NCI-H2196 (cell line): ENCODE data around the gene MPPED1.
A peak's percentile ranks its signal among the peaks of the same experiment; 100 is the strongest.

Source experiments
- DNase-seq: peaks from one replicate; lab custom pipeline; 2025; ENCODE audit not compliant: unreplicated experiment; lab: John Stamatoyannopoulos, UW

Gene MPPED1

DNA sequence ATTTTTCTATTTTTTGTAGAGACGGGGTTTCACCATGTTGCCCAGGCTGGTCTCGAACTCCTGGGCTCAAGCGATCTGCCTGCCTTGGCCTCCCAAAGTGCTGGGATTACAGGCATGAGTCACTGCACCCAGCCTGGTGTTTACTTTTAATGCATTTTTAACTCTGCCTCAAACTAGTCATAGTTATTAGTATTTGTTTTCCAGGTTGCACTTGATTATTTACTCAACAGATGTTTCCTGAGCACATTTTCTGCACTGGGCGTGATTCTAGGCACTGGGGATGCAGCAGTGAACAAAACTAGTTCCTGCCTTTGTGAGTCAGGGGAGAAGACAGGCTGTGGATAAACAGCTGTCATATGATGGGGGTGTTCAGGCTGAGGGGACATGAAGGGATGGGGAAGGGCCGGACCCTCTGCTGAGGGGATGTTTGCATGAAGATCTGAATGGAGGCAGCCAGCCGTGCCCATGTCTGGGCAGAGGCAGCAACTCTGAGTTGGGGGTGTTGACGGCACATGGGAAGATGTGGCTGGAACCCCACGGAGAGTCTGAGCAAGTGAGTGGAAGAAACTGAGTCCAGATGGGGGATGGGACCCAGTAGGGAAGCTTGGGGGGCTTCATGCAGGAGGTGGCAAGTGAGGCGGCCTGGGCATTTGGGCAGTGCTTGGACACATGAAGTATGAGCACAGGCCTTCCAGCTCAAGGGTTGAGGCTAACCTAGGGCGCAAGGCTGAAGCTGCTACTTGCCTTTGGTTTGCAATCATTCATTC, 34.4 kb downstream of the MPPED1 start:
- DNase-seq: no peak

DNA sequence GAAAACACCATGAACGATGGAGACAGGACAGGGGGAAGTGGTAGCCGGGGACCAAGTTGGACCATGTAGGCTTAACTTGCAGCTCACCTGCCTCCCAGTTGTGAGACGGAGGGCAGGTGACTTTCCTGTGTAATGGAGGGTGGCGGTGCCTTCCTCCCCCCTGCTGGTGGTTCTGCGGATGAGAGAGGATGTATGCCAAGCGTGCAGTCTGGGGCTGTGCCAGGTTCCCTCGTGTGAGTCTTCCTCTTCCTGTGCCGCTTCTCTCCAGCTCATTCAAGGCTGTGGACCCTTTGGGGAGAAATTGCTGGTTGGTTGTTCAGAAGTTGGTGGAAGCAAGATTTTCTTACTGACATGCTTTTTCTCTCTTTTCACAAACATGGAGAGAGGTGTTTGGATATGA, 35.1 kb downstream of the MPPED1 start:
- peak; percentile 88 for DNase-seq

DNA sequence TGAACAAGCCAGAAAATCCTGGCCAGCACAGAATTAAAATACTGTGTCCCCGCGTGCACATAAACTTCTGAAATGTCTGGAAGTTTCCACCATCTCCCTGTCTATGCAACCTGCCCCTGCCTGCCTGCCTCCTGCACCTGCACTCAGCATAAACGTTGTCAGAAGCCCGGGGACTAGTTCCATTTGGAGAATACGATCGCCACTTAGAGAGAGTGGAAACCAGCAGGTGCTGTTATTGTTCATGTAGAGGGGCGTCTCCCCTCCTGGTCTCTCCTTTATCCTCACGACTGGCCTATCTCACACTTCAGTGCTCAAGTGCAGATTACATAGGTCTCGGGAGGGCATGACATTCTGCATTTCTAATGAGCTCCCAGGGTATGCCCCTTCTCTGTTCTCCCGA, 35.6 kb downstream of the MPPED1 start:
- peak; percentile 89 for DNase-seq

DNA sequence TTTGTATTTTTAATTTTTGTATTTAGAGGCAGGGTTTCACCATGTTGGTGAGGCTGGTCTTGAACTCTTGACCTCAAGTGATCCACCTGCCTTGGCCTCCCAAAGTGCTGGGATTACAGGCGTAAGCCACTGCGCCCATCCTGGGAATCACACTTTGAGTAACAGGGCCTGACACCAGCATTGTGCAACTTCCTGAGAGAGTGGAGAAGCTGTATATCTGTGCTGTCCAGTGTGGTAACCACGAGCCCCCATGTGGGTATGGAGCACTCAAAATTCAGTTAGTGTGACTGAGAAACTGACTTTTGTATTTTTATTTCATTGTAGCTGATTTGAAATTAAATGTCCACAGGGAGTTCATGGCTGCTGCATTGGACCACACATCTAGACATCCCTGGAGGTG, 36.2 kb downstream of the MPPED1 start:
- no peak for DNase-seq

DNA sequence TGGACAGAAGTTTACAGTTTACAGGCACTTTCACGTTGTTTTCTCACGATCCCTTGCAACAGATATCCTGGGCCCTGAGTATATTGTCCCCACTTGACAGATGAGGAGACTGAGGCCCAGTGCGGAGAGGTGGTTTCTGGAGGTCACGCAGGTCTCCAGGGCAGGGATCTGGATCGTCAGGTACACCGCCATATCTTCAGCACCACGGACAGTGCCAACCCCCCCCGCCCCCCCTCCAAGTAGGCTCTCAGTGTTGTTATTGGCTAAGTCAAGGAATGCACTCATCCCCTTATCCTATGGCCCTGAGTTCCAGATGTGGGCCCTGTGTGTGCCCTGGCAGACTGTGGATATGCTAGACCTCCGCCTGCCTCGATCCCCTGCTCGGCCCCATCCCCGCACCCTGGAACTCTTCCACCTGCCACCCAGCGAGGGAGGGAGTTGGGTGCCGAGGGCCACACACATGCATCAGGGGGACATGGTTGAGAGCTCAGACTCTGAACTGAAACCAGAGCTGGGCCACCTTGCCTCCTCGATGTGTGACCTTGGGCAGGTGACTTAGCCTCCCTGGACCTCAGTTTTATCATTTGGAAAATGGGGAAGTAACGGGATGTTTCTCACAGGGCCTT, 37.5 kb downstream of the MPPED1 start:
- DNase-seq: no peak

DNA sequence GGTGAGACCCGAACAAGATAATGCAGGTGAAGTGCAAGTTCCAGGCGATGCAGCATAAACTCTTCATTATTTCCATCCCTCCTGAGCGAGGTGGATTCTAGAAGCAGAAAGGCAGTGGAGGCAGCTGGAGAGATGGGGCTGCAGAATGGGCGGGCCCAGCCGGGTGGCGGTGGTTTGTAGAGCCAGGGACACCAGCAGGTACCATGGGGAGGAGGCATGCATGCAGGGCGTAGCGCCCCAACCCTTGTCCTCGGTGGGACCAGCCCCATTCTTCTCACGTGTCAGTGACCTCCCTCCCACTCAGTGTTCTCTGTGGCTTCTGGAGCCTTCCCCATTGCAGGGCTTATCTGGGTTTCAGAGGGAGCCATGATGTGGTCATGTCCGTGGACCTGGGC, 38.0 kb downstream of the MPPED1 start:
- DNase-seq: no peak

DNA sequence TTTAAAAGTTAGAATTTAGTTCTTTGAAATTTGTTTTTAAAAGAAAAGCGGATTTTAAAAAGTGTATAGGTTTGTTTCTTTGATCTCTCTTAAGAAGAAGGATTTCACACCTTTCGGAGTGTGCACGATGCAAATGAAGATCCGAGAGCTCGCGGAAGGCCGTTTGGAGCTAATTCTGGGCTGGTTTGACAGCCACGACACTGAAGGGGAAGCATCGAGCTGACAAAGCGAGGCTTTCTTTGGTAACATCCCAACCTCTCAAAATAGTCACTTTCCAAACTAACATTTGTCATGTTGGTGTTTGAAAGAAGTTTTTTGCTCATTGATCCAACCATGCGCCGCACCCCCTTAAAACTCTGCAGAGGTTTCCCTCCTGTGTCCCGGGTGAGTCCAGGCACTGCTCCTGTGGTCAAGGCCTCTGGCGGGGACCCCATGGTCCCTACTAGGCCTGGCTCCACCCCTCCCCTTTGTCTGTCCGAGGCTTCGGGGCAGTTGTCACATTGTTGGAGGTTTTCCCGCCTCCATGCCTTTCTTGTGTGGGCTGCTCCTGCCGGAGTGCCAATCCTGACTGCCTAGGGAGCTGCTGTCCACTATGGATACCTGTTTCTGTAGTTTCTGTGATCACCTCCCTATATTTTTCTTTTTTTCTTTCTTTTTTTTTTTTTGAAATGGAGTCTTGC, 39.7 kb downstream of the MPPED1 start:
- no peak for DNase-seq

DNA sequence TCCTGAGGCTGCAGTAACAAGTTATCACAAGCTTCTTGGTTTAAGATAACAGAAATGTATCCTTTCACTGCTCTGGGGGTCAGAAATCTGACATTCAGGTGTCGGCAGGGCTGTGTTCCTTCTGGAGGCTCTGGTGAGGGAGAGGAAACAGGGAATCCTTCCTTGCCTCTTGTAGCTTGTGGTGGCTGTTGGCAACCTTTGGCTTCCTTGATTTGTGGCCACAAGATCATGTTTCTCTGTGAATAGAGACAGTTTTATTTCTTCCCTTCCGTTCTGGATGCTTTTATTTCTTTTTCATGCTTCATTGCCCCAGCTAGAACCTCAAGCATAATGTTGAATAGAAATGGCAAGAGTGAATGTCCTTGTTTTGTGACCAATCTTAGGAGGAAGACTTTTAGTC, 44.0 kb downstream of the MPPED1 start:
- DNase-seq: peak; percentile 32

DNA sequence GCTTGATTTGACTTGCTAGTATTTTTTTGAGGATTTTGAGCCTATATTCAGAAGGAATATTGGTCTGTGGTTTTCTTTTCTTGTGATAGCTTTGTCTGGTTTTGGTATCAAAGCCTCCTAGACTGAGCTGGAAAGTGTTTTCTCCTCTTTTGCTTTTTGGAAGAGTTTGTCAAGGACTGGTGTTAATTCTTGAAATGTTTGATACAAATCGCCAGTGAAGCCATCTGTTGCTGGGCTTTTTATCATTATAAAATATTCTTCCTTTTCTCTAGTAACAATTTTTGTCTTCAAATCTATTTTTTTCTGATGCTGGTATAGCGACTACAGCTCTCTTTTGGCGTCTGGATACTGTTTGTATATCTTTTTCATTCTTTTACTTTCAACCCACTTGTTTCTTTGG, 45.2 kb downstream of the MPPED1 start:
- DNase-seq: no peak

DNA sequence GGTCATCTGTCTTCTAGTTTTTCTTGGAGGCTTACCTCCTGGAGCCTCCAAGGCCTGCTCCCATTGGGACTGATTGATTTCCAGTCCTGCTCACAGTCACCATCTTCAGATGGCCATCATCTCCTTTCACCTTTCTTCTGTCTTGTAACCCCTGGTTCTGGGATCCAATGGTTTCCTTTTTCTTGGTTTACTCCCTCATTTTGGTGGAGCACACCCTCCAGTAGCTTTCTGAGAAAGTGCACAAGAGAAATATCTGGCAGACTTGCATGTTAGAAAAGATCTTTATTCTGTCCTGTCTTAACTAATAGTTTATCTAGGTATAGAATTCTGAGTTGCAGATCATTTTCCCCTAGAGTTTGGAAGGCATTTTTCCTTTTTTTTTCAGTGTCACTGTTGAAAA, 50.9 kb downstream of the MPPED1 start:
- DNase-seq: no peak

DNA sequence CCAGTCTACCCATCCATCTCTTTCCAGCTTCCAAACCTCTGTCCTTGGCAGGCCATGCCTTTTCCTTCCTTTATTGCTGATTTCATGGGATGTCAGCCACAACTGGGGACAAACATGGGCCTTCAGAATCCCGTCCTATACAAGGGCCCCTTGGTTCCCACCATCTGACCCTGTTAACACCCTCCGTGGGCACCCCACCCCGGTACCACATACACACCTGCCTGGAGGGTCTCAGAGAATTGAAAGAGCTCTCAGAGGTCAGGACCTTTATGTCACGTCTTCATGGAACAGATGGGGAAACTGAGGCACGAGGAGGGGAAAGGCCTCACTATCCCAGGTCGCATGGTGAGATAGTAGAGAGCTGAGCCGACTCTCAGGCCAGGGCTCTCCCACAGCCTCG, 53.0 kb downstream of the MPPED1 start:
- no peak for DNase-seq

DNA sequence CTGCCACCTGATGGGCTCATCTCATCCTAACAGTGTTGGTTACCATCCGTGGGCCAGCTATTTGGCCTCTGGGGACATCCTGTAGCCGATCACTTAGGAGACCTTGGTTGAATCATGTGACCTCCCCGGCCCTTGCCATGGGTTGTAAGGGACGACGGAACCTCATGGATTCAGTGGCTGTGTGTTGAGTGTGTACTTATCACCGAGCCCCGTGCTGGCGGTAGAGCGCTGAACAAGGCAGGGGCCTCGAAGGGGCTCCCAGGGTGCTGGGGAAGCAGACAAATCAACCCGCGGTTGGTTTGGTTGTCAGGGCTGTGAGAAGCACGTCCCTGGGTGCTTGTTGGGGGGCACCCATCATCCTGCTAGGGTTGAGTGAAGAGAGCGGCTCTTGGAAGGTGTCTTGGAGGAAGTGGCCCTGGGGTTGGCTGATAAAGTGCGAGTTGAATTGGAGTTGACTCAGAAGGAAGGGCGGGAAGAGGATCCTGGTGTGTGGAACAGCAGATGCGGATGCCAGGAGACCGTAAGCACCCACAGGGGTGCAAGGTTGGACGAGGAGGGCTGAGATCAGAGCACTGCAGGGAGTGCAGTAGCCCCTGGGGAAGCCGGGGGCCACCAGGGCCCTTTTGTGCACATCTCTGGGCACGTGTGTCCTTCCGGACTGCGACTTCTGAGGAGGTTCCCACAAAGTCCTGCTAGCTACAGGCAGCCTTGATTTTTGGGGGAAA, 53.6 kb downstream of the MPPED1 start:
- no peak for DNase-seq

DNA sequence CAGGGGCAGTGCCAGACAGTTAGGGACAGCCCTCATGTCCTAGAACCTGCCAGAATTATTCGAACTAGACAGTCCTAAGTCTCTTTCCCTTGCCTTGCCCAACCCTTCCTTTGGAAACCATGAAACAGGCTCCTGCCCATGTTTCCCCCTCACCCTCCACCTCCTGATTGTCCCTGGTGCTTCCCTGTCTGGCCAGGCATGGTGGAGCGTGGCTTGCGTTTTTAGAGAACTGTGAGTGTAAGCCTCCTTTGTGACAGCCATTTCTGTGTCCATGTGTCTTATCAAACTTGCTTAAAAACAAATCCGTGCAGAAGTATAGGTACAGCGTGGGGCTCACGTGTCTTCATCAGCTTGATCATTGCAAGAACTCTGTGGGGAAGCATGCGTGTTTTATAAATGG, 54.9 kb downstream of the MPPED1 start:
- no peak for DNase-seq

DNA sequence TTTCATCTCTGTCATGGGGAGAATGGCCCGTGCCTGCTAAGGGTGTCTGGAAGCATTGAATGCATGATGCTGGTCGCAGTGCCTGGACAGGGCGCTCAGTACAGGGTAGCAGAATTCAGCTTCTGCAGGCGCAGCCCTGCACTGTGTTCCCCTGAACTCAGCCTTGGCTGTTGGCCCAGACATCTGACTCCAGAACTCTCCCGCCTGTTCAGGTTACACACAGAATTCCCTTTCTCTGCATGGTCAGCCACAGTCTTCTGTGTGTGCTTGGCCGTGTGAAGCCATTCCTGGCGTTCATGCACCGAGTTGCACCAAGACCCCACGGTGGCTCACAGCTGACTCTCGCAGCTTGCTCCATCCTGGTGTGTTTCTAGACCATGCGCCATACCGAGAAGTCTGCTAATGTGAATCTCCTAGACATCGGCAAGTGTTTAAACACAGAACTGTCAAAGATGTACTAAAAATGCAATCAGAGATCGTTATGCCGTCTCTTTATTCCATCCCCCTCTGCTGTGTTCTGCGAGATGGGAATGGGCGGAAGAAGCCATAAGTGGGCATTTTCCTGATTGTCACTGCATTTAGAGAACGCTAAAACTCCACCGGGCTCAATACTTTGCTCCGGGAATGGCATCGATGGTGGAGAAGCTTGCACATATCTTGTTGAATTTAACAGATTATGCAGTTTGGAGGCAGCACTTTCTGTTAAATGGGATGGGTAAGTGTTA, 55.6 kb downstream of the MPPED1 start:
- DNase-seq: peak; percentile 19

DNA sequence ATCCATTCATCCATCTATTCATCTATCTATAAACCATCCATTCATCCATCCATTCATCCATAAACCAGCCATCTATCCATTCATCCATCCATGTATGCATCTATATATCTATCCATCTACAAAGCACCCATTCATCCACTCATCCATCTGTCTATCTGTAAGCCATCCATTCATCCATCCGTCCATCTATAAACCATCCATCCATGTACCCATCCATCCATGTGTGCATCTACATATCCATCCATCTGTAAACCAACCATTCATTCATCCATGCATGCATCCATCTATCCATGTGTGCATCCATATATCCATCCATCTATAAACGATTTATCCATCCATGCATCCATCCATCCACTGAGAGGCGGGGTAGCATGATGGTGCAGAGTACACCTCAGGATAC, 58.4 kb downstream of the MPPED1 start:
- no peak for DNase-seq

DNA sequence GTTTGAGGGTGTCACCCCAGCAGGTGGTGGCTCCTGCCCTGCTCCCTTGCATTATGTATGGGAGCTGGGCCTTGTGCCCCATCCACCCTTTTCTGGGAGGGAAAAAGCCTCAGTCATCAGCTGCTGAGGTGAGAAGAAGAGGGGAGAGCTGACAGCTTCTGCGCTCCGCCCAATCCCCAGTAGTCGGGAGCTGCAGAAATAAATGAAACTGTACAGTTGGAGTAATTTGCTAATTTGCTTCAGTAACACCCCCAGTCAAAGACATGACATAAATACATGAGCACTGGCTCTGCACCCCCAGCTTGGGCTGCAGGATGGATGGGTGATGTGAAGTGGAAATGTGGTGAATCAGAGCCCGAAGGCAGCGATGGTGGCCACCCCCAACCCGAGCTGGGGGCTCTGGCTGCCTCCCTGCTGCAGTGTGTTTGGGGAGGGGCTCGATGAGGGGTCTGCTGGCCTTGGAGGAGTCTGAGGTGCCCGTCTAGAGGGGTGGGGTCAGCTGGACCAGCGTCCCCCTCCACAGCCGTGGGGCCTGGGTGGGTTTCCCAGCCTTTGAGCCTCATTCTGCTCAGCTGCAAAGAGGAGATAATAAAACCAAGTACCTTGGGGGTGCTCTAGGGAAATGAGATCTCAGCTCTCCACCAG, 59.2 kb downstream of the MPPED1 start:
- no peak for DNase-seq

DNA sequence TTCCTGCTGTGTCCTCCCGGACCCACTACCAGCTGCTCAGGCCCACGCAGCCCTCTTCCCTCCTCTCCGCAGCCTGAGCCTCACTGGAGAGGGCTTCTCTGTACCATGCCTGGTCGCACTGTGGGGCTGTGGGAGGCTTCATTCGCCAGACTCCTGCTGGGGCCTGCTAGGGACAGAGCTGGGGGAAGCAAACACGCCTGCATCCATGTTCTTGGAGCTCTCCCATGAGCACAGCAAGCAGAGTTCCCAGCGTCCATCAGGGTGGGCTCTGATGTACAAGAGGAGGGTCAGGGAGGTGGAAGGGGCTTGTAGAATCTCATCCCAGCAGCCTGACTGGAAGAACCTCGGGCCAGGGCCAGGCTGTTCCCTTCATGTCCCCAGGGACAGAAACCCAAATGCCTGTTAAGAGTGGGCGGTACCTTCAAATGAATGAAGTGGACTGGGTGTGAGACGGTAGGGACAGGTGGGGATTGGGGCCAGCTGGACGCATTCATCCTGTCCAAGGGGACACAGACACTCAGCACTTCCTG, 59.9 kb downstream of the MPPED1 start:
- DNase-seq: no peak

DNA sequence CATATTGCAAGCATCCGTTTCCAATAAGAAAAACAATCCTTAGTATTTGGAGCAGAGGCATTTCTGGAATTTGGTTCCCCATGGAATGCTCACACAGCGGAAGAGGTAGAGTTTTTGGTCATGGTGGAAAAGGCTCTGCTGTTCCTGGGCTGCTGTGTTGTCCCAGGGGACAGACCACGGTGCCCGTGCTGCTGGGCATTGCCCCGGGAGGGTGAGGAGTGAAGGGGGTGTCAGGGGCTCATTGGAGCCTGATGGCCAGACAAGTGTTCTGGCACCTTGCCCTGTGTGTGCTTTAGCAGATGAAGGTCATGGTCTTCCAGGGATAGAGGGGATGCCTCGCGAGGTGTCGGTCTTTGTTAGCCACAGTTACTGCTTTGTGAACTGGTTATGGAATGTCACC, 61.2 kb downstream of the MPPED1 start:
- no peak for DNase-seq

DNA sequence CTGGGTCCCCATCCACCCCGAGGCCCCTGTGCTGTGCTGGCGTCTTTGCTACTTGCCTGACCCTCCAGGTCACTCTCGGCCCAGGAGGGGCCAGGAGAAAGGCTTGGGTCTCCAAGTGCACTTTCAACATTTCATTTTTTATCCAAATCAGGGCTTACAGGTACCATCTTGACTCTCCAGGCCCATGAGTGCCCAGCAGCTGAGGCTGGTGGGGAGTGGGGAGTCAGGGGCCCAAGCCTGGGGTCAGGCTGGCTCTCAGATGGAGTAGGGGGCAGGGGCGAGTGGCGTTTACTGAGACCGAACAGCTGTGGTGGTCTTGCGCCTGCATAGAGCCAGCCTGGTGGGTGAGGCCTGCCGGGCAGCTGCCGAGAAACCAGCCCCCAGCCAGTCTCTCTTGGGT, 61.6 kb downstream of the MPPED1 start:
- no peak for DNase-seq
